ENCODE data around the gene CNTN5.
"Not testable (repeated sequence)": the region's sequence is repeated elsewhere in the genome, so short reads cannot be mapped to it uniquely, and the experiment has no call there.

Gene CNTN5

DNA sequence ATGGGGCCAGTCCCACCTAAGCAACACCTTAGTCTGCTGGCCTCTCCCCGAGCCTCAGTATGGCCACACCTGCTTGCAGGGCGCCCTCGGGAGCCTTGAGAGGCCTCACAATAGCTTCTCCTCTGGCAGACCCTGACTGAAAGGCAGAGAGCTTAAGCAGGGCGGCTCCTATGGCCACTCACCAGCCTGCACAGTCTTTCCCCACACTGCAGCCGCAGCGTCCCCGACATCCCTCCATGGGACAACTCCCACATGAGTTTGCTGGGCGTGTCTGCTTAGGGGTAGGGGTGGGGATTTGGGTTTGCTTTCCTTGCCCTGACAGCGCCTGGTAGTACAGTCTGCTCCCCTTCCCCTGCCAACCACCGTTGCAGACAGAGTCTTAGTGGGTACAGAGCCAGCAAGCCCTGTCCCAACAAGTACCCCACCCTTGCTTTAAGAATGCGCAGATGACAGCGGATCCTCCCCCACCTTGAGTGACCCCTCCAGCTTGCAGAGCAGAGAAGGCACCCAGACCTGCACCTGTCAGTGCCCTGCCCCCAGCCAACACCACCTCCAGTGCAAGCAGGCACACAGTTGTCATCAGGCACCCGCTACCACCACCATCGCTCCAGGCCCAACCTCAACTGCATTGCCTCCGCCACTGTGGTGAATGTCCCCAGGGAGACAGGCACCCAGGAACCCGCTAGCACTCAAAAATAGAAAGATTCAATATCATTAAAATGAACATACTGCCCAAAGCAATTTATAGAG lies 1252.5 kb downstream of the CNTN5 start:
- DNase-seq (ENCODE audit: insufficient read length, low spot score) (no peak), FAIRE-seq (no peak)
- TF ChIP-seq, protein P1, sequence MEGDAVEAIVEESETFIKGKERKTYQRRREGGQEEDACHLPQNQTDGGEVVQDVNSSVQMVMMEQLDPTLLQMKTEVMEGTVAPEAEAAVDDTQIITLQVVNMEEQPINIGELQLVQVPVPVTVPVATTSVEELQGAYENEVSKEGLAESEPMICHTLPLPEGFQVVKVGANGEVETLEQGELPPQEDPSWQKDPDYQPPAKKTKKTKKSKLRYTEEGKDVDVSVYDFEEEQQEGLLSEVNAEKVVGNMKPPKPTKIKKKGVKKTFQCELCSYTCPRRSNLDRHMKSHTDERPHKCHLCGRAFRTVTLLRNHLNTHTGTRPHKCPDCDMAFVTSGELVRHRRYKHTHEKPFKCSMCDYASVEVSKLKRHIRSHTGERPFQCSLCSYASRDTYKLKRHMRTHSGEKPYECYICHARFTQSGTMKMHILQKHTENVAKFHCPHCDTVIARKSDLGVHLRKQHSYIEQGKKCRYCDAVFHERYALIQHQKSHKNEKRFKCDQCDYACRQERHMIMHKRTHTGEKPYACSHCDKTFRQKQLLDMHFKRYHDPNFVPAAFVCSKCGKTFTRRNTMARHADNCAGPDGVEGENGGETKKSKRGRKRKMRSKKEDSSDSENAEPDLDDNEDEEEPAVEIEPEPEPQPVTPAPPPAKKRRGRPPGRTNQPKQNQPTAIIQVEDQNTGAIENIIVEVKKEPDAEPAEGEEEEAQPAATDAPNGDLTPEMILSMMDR (IDR thresholded peaks at IDR 0.05; ENCODE audit: insufficient read depth, missing control alignments): no peak

DNA sequence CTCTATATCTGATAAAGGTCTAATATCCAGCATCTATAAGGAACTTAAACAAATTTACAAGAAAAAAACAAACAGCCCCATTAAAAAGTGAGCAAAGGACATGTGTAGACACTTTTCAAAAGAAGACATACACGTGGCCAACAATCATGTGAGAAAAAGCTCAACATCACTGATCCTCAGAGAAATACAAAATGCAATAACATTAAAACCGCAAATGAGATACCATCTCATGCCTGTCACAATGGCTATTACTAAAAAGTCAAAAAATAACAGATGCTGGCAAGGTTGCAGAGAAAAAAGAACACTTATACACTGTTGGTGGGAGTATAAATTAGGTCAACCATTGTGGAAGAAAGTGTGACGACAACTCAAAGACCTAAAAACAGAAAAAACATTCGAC lies 1253.7 kb downstream of the CNTN5 start:
- not testable (repeated sequence) for DNase-seq (ENCODE audit: insufficient read length, low spot score); FAIRE-seq

DNA sequence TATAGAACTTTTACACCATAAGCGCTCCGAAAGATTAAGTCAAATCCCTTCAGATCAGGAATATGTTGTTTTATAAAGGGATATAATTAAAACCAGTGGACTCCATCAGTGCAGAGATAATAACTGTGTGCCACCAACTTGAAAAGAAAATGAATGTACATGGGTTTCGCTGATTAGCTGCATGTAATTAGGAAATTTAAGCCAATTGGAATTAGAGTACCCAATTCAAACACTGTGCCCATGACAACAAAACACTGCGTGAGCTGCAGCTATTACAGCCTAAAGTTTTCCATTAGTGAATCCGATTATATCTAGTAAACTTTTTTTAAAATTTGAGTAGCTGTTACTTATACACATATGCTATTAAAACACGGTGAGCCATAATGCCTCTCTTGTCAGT lies 1274.0 kb downstream of the CNTN5 start:
- TF ChIP-seq, protein P1 (IDR thresholded peaks at IDR 0.05; ENCODE audit: insufficient read depth, missing control alignments): no peak
- FAIRE-seq (no peak), DNase-seq (ENCODE audit: insufficient read length, low spot score) (no peak)

DNA sequence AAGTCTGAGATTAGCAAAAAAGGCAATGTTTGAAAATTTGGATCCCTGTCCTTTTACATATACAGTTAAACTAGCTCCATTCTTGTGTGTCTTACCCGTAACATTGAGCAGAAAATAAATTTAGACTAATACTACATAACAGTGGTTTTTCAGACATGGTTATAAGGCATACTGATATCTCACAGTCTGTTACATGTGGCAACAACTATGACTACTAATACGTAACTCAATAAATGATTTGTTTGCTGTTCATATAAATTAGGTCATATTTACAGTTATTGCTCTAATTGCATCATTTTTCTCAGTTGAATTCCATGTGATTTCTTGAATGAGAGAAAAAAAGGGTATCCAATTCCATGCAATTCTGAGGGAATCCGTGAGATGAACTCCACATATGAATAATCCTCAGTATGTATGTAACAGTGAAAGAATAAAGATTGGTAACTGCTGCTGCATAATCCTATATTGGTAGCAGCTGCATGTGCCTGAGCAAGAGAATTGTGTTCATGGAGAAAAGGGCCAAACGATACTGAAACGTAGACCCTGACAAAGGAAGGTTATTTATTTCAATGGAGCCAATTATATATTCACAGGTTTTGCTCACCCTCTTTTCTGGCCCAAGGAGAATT lies 1275.4 kb downstream of the CNTN5 start:
- no peak for DNase-seq (ENCODE audit: insufficient read length, low spot score)
- TF ChIP-seq, protein P1 (IDR thresholded peaks at IDR 0.05; ENCODE audit: insufficient read depth, missing control alignments): no peak
- no peak for FAIRE-seq

DNA sequence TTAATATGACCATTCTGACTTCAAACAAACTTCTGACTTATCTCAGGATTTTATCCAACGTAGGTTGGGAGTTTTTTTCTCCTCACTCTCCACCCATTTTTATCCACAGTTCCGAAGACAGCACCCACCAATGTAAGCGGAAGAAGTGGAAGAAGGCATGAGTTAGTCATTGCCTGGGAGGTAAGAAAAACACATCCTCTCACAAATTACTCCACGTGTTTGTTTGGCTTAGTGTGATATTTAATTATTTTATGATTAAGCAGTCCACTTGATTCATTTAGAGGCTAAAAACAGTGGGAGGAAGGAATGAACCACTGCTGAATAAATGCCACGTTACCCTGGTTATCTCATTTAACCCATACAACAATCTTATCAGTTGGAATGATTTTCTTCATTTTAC lies 1276.8 kb downstream of the CNTN5 start:
- TF ChIP-seq, protein P1 (IDR thresholded peaks at IDR 0.05; ENCODE audit: insufficient read depth, missing control alignments): no peak
- no peak for FAIRE-seq
- DNase-seq (ENCODE audit: insufficient read length, low spot score): no peak

DNA sequence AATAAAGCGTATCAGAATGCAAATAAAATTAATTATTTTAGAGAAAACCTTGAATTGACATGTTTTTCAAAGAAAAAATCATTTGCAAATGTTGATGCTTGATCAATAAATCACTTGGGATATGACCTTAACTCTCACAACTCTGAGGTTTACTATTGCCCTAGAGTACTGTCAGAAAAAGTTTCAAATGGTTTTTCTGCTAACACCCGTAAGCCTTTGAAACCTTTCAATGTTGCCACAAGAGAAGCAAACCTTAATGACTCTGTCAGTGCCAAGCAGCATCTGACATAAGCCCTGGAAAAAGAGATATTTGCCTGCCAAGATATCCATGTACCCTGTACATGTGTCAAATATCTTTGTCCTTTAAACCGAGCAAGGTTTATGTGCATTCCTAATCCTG lies 1282.1 kb downstream of the CNTN5 start:
- no peak for DNase-seq (ENCODE audit: insufficient read length, low spot score)
- no peak for FAIRE-seq
- TF ChIP-seq, protein P1 (IDR thresholded peaks at IDR 0.05; ENCODE audit: insufficient read depth, missing control alignments): no peak

DNA sequence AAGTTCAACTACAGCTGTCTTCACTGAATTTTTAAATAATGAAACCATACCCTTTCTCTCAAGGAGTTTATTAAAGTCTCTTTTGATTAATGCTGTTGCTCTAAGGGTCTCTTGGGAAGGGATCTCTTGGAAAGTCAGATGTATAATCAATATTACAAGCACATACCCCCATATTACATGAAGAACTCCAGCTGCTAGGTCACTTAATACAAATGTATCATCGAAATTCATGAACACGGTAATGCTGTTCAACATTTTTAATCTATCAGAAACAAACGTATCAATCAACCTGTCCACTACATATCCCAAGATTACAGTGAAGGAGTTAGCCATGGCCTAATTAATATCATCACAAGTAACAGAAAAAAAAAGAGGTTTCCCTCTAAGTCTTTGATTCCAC lies 1283.1 kb downstream of the CNTN5 start:
- DNase-seq (ENCODE audit: insufficient read length, low spot score): no peak
- TF ChIP-seq, protein P1 (IDR thresholded peaks at IDR 0.05; ENCODE audit: insufficient read depth, missing control alignments): no peak
- no peak for FAIRE-seq
